ENCODE data around the gene LCE2D.

Gene LCE2D

GRCh38 chr1:152699746-152700145 is 36.6 kb downstream of the LCE2D start:
- TF ChIP-seq ZFX (IDR thresholded peaks at IDR 0.05) (no peak), CTCF (conservative IDR thresholded peaks at IDR 0.05) (no peak)
- H3K27ac ChIP-seq, result no peak overlapping the region

DNA sequence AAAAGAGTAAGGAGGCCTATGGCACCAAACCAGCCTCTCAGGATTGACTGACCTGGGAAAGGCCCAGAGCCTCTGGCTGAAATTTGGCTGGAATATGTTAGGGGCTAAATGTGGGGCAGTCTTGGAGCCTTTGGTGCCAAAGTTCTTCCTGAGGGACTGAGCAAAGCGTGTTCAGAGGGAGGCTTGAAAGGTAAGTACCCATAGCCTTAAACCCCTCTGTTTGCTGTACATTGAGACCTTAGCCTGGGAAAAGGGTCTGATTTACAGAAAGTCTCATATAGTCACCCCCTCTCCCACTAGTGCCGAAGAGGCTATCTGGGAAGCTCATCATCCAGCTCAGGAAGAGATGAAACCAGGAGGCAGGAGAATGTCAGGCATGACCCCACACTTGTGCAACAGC is 44.7 kb downstream of the LCE2D start, which contains the start of gene LCE4A:
Gene LCE4A, plus strand, starts transcription at position 301 of the 400 bp plus-strand sequence. CDS start 916 bp downstream, outside the sequence.
- no peak within 1 kb of the TSS for H3K27ac ChIP-seq
- TF ChIP-seq CTCF (conservative IDR thresholded peaks at IDR 0.05), result no peak

Measured in C4-2B (cell line).